Endothelial cell of umbilical vein (primary cell): ENCODE data around the gene TAP2. TPM values are rescaled to one million over a fixed set of nuclear protein-coding genes. Genes with fewer than 3 reads are reported as not detected.

Source experiments
- BruUV-seq: library from RNA; stranded (reverse); fragments of 400-500 nt; replicated peaks from 2 replicates; lab custom pipeline; 2021; lab: Mats Ljungman, UMichigan
- CTCF ChIA-PET: fragments of 300-600, 350-600 bp; sonication (Branson Sonifier 250); formaldehyde crosslinking; loops from one replicate; lab custom pipeline; 2021; ENCODE audit warnings: antibody characterized with exemption, inconsistent platforms; lab: Charles Lee
- POLR2A ChIA-PET: fragments of 300-600, 350-600 bp; sonication (Branson Sonifier 250); formaldehyde crosslinking; loops from one replicate; lab custom pipeline; 2021; ENCODE audit warnings: antibody characterized with exemption, inconsistent platforms; lab: Charles Lee
- DNase-seq: peaks from one replicate; pipeline ENCODE4 v3.0.0-alpha.2; 2011; ENCODE audit warnings: low read depth, low spot score
- FAIRE-seq: peaks from 2 replicates; lab custom pipeline; 2011; peaks lifted over from hg19 to GRCh38; lab: Jason Lieb, UNC
- H2AFZ ChIP-seq: 2 replicates; pipeline ENCODE4 v1.6.0; 2012; ENCODE audit warnings: low read depth, low read length, control low read depth, inconsistent platforms
- H3K27ac ChIP-seq: 2 replicates; pipeline ENCODE4 v1.5.1; 2011; ENCODE audit warnings: low read depth, mild to moderate bottlenecking, control low read depth, low read length, moderate library complexity; ENCODE audit not compliant: insufficient read depth
- H3K27me3 ChIP-seq, 2 experiments: 2 replicates each; pipeline versions ENCODE4 v1.6.0 to v1.6.1; 2011; ENCODE audit warnings: low read length in 2 of 2, mixed read lengths in 1 of 2; ENCODE audit not compliant: control insufficient read depth in 2 of 2, insufficient read depth in 2 of 2
- H3K36me3 ChIP-seq, 2 experiments: 2 replicates in 1 of 2; 3 replicates in 1 of 2; pipeline ENCODE4 v1.5.1; 2011; ENCODE audit warnings: low read length in 2 of 2, mild to moderate bottlenecking in 1 of 2, moderate library complexity in 1 of 2; ENCODE audit not compliant: control insufficient read depth in 2 of 2, insufficient read depth in 2 of 2; ENCODE audit errors: extremely low read depth in 1 of 2
- H3K4me1 ChIP-seq: 3 replicates; pipeline ENCODE4 v1.5.1; 2011; ENCODE audit warnings: mild to moderate bottlenecking, low read length; ENCODE audit not compliant: control insufficient read depth, insufficient read depth; ENCODE audit errors: extremely low read depth
- H3K4me2 ChIP-seq: 2 replicates; pipeline ENCODE4 v1.6.1; 2011; ENCODE audit warnings: low read length, control low read depth, mixed read lengths; ENCODE audit not compliant: insufficient read depth
- H3K4me3 ChIP-seq, 3 experiments: fragments of 200-600 bp in 1 of 3; sonication (generic), shearing (Covaris generic) in 1 of 3; replicated peaks in 1 of 3; 2 replicates each; pipeline ENCODE4 v1.5.1; 2011 to 2016; ENCODE audit warnings: control low read depth in 3 of 3, low read length in 3 of 3, mild to moderate bottlenecking in 2 of 3, inconsistent platforms in 1 of 3, low read depth in 1 of 3, moderate library complexity in 1 of 3; ENCODE audit not compliant: insufficient read depth in 1 of 3
- H3K79me2 ChIP-seq: 2 replicates; pipeline ENCODE4 v1.6.0; 2012; ENCODE audit warnings: low read length, inconsistent platforms; ENCODE audit not compliant: control insufficient read depth, insufficient read depth
- H3K9ac ChIP-seq: replicated peaks from 2 replicates; pipeline ENCODE3; 2011; ENCODE audit warnings: low read length, control low read depth; ENCODE audit not compliant: insufficient read depth; ENCODE audit errors: extremely low read depth
- H3K9me1 ChIP-seq: replicated peaks from 3 replicates; pipeline ENCODE4 v1.6.0; 2011; ENCODE audit warnings: mild to moderate bottlenecking, low read length; ENCODE audit not compliant: control insufficient read depth, insufficient read depth; ENCODE audit errors: extremely low read depth
- H3K9me3 ChIP-seq: replicated peaks from 2 replicates; pipeline ENCODE4 v1.5.1; 2012; ENCODE audit warnings: low read length, inconsistent platforms; ENCODE audit not compliant: control insufficient read depth, insufficient read depth
- H4K20me1 ChIP-seq: replicated peaks from 2 replicates; pipeline ENCODE3; 2011; ENCODE audit warnings: mild to moderate bottlenecking, low read length; ENCODE audit not compliant: control insufficient read depth, insufficient read depth; ENCODE audit errors: extremely low read depth
- CTCF ChIP-seq, 2 donors: IDR thresholded peaks; 1 replicate in 1 of 2; 2 replicates in 1 of 2; pipeline ENCODE4 v1.5.1; 2011; ENCODE audit warnings: low read length in 2 of 2, mild to moderate bottlenecking in 2 of 2, moderate library complexity in 2 of 2, control low read depth in 1 of 2, inconsistent platforms in 1 of 2, low read depth in 1 of 2; ENCODE audit not compliant: insufficient read depth in 1 of 2; ENCODE audit errors: extremely low read depth in 1 of 2
- EZH2 ChIP-seq: IDR thresholded peaks from 2 replicates; pipeline ENCODE4 v1.6.1; 2012; ENCODE audit warnings: borderline replicate concordance, low read depth, mild to moderate bottlenecking, moderate library complexity, low read length, inconsistent platforms; ENCODE audit not compliant: severe bottlenecking
- FOS ChIP-seq: IDR thresholded peaks from 2 replicates; pipeline ENCODE4 v1.6.1; 2011; ENCODE audit warnings: mild to moderate bottlenecking, low read length, moderate library complexity, borderline replicate concordance; ENCODE audit not compliant: insufficient read depth
- GATA2 ChIP-seq: IDR thresholded peaks from 2 replicates; pipeline ENCODE4 v1.7.0; 2011; ENCODE audit warnings: low read depth, mild to moderate bottlenecking, moderate library complexity, mixed read lengths, low read length; ENCODE audit not compliant: insufficient read length, insufficient read depth
- JUN ChIP-seq: IDR thresholded peaks from 2 replicates; pipeline ENCODE4 v1.6.1; 2011; ENCODE audit warnings: borderline replicate concordance, low read depth; ENCODE audit not compliant: insufficient read length, insufficient read depth
- MAX ChIP-seq: IDR thresholded peaks from 2 replicates; pipeline ENCODE4 v1.6.1; 2011; ENCODE audit not compliant: insufficient read depth, insufficient read length
- MYC ChIP-seq: IDR thresholded peaks from one replicate; pipeline ENCODE4 v1.6.1; 2011; ENCODE audit warnings: mild to moderate bottlenecking, low read depth, low read length
- POLR2A ChIP-seq: IDR thresholded peaks from 2 replicates; pipeline ENCODE4 v1.6.1; 2012; ENCODE audit warnings: low read depth, mild to moderate bottlenecking, control low read depth, low read length
- POLR2AphosphoS5 ChIP-seq: IDR thresholded peaks from 2 replicates; pipeline ENCODE4 v1.6.1; 2012; ENCODE audit warnings: low read depth, mild to moderate bottlenecking, control low read depth, low read length, moderate library complexity; ENCODE audit not compliant: insufficient read depth
- dilution Hi-C: fragments of 300-500 bp; cut with MboI; formaldehyde crosslinking; loops from one replicate; pipeline ENCODE4 v1.15.0; 2019; ENCODE audit warnings: low sequenced_read_pairs; ENCODE audit not compliant: extremely low pct_ligation_motif_present
- intact Hi-C: fragments of 100-400 bp; cut with micrococcal nuclease; formaldehyde crosslinking; loops from one replicate; pipeline ENCODE4 v1.10.0; 2022
- polyA plus RNA-seq, 4 experiments: library from polyadenylated mRNA; depleted of rRNA in 3 of 4; stranded (reverse) in 3 of 4; unstranded in 1 of 4; fragments of >200 nt; gene quantifications; 2 replicates each; pipeline versions ENCODE4 v1.2.1 to v1.2.3, GENCODE V29; 2011 to 2012; ENCODE audit warnings: missing spikeins in 1 of 4
- total RNA-seq: library from RNA; stranded (reverse); gene quantifications from 2 replicates; pipeline ENCODE4 v1.2.3, GENCODE V29; 2021

Gene TAP2
- total and polyA plus RNA-seq, 2 donors (not counting 3 experiments of a cell fraction or from before 2014, with no cell fraction given), result 18.4 to 57.8 TPM

GRCh38 chr6:32827025-32827424 is 11.5 kb downstream of the TAP2 start:
- H3K4me3 ChIP-seq, result no peak overlapping the region
- no peak overlapping the region for H3K9ac ChIP-seq
- no peaks in the 10 kb centered on the region for H3K9me1 ChIP-seq
- no peaks in the 10 kb centered on the region for H4K20me1 ChIP-seq
- no peak overlapping the region for H3K27ac ChIP-seq
- no peak for TF ChIP-seq EZH2
- no peak for TF ChIP-seq MAX
- no peak for TF ChIP-seq MYC
- TF ChIP-seq POLR2A, result no peak
- no peak for TF ChIP-seq JUN
- no peak for TF ChIP-seq POLR2AphosphoS5
- no peak for TF ChIP-seq CTCF (IDR thresholded peaks at IDR 0.05; ENCODE audit: extremely low read depth in 1 of 2, insufficient read depth in 1 of 2, low read depth in 1 of 2, low read length in 2 of 2)
- no peak for TF ChIP-seq FOS
- no peak for TF ChIP-seq GATA2
- H2AFZ ChIP-seq, result no peak overlapping the region
- dilution Hi-C loops (no loop called here), intact Hi-C loops (no loop called here)
- FAIRE-seq (no peak), DNase-seq (no peak)
- no peaks in the 10 kb centered on the region for H3K4me1 ChIP-seq
- H3K4me2 ChIP-seq, result no peak overlapping the region
- H3K27me3 ChIP-seq, result no peaks in the 10 kb centered on the region
- POLR2A ChIA-PET, result no interaction called here
- CTCF ChIA-PET, result interaction anchor here (1.4 to 6.7 kb wide), 6 partner anchors 11 to 158 kb away, joined by 3 to 188 read pairs (median 24); partner anchors contain the start of genes PSMB9, TAP1 and TAP2
- no peaks in the 10 kb centered on the region for H3K9me3 ChIP-seq
- no TSS peak for BruUV-seq
- H3K36me3 ChIP-seq, result peaks cover 2 to 8% of the 10 kb centered on the region in 2 experiments
- no peaks in the 10 kb centered on the region for H3K79me2 ChIP-seq
